ENCODE measurements around the gene DCBLD2.
"Not testable (repeated sequence)": the region's sequence is repeated elsewhere in the genome, so short reads cannot be mapped to it uniquely, and the experiment has no call there.

Gene DCBLD2

DNA sequence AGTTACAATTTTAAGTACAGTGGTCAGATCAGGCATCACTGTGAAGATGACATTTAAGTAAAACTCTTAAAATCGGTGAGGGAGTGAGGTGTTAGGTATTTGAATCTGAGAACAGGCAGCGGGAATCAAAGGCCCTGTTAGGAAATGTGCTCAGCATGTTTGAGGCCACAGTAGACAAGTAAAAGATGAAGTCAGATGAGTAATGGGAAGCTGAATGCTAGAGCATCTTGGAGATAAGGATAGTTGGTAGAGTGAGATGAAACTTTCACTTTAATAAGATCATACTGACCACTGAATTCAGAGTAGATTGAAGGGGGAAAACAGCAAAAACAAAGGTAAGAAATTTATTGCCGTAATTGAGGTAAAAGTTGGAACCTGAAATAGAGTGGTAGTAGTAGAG lies 61.6 kb downstream of the DCBLD2 start:
- no peak for DNase-seq (ENCODE audit: low read depth in 2 of 3, low spot score in 1 of 3)

DNA sequence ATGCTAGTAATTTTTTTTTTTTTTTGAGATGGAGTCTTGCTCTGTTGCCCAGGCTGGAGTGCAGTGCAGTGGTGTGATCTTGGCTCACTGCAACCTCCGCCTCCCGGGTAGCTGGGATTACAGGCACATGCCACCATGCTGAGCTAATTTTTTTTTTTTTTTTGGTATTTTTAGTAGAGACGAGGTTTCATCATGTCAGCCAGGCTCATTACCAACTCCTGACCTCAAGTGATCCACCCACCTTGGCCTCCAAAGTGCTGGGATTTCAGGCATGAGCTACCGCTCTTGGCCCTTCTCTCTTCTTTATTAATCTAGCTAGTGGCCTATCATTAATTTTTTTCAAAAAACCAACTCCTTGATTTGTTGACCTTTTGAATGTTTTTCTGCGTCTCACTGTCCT lies 70.4 kb downstream of the DCBLD2 start:
- not testable (repeated sequence) for DNase-seq (ENCODE audit: low read depth in 2 of 3, low spot score in 1 of 3)

DNA sequence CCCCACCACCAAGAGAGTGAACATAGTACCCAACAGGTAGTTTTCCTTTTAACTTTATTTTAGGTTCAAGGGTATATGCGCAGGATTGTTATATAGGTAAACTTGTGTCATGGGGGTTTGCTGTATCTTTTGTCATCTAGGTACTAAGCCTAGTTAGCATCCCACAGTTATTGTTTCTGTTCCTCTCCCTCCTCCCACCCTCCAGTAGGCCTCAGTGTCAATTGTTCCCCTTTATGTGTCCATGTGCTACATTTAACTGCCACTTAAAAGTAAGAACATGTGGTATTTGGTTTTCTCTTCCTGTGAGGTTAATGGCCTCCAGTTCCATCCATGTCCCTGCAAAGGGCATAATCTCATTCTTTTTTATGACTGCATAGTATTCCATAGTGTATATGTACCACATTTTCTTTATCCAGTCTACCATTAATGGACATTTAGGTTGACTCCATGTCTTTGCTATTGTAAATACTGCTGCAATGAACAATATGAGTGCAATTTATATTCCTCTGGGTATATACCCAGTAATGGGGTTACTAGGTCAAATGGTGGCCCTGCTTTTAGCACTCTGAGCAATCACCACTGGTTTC lies 72.2 kb downstream of the DCBLD2 start:
- DNase-seq (ENCODE audit: low read depth in 2 of 3, low spot score in 1 of 3), result no peak

DNA sequence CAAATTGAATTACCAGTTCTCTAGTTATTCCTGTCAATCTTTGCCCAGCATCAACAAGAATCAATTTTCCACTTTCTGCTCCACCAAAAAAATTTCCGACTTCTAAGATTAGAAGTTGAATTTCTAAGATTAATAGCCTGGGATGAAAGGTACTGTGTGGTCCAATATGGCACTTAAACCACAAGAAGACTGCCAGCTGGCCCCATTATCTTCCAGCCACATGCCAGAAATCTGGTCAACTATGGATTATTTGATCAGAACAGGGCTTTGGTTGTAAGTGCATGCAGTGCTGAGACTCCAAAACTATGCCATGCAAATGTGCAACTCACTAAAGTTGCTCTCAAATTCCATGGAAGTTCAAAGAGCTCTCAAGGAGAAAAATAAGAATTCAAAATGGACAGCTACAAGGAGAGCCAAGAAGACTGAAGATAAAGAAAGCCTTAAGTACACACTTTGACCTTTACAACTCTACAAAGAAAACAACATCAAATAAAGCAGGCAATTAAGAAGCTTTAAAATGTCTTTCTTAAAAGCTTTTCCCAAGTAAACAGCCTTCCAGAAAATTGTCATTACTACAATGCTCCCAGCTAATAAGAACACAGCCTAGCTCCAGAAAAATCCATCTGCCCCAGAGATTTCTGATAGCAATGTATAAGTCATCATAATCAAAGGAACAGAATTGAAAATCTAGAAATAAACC lies 74.1 kb downstream of the DCBLD2 start:
- no peak for DNase-seq (ENCODE audit: low read depth in 2 of 3, low spot score in 1 of 3)

DNA sequence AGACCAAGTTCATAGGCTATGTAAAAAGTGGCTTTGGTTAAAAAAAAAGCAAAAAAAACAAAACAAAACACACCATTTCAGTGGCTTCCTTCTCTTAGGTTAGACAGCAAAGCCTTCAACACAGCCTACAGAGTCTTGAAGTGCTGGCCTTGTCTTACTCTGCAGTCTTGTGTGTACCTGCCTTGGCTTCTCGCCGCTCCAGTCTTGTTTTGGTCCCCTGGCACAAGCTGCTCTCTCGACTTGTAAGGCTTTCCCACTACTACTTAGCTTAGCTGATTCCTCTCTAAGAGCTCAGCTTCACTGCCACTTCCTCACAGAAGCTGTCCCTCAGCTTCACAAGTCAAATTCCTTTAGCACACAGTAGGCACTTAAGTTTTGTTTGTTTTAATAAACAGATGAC lies 75.4 kb downstream of the DCBLD2 start:
- DNase-seq (ENCODE audit: low read depth in 2 of 3, low spot score in 1 of 3), result no peak

DNA sequence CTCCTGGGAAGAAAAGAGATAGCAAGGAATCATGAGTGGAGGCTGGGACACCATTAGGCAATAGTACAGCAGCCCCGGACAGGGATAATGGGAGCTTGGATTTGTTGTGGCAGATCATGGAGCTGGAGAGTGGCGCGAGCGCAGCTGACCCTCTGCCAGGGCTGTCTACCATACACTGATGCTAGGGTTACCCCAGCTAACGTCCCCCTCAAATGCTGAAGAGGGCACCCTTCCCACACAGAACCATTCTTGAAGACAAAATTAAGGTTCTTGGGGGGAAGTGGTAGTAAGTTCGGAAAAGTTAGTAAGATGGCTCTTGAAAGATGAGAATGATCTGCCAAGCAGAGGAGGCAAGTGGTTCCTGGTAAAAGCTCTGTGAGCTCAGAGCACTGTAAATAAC lies 77.2 kb downstream of the DCBLD2 start:
- DNase-seq (ENCODE audit: low read depth in 2 of 3, low spot score in 1 of 3), result no peak

DNA sequence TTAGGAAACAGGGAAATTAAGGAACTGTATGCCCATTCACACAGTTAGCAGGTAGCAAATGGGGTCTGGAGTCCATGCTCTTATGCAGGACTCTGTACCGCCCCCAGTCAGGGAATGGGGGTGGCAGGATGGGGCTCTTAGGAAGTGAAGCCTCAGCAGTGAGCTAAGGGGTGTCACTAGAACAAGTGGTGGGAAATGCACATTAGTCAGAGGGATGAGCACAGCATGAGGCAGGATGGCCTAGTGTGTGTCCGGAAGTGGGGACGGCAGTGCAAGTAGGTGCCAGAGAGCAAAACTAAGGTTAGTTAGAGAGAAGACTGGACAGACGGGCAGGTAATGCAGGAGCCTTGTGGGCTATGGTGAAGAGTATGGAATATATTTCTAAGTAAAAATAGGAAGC lies 77.7 kb downstream of the DCBLD2 start:
- no peak for DNase-seq (ENCODE audit: low read depth in 2 of 3, low spot score in 1 of 3)

DNA sequence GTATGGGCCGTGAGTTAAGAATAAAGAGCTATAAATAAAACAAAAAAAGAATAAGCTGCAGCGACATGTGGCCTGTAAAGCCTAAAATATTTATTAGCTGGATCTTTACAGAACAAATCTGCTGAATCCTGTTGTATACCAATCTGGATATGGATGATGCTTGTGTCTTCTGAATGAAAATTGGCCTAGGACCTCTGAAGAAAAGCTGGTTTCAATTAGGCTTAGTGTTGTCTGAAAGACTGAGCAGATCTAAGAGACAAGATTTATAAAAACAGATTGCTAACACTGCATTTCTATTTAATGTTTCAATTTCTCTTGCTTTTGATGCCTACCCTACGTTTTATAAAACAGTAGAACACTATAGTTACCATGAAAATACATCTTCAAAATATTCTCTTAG lies 80.4 kb downstream of the DCBLD2 start:
- no peak for DNase-seq (ENCODE audit: low read depth in 2 of 3, low spot score in 1 of 3)

DNA sequence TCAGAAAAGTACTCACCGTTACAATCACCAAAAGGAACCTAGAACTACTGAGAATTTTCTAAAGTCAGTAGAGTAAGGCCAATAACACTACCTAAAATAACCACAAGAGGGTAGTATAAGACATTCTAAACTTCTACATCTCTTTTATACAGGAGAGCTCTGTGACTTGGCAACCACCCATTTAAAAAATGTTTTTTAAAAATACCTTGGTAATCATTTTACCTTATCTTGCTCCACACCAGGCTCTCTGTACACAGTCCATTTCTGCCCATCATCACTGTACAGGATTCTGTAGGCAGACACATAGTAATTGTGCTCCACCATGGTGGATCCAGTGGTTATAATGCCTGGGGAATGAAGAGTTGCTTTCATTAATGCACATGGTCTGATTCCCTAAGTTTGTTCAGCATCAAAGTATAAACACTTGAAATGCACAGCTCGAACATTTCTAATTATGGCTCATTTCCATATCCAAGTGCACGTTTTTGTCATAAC lies 83.9 kb downstream of the DCBLD2 start:
- DNase-seq (ENCODE audit: low read depth in 2 of 3, low spot score in 1 of 3), result no peak

DNA sequence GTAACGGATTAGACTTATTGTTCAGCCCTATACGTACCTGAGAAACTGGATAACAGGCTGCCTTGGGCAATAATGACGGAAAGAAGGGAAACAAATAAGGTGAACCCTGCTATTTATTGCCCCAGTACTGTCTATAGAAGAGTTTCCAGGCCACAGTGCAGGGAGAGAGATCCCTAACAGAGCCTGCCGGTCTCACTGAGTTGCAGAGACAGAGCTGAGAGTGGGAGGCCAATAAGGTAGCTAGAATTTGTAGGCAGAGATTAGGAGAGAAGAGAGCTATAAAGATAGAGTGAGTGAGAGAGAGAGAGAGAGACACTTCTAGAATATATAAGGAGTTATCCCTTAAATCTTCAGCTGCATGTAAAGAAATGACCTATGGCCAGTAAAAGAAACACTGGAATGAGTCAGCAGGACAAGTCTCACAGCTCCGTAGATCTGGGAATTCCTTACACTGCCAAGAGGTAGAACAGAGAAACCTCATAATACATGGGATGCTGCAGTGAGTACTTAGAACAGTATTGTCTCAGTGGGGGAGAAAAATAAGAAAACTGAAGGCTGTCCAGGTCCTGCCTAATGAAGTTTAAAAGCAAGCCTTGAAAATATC lies 86.6 kb downstream of the DCBLD2 start:
- DNase-seq (ENCODE audit: low read depth in 2 of 3, low spot score in 1 of 3), result no peak

DNA sequence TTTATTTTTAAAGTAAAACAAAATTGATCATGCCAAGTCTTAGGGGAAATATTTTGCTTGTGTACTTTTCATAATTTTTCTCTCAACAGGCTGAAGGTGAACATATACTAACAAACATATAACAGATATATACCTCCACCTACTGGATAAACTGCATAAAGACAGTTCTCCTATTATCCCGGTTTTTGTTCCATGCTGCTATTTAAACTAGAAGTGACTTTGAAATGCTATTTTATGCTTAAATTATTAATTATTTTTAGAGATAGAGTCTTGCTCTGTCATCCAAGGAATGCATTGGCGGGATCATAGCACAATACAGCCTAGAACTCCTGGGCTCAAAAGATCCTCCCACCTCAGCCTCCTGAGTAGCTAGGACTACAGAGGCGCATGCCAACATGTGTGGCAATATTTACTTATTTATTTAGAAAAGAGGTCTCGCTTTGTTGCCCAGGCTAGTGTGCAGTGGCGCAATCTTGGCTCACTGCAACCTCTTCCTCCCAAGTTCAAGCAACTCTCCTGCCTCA lies 88.6 kb downstream of the DCBLD2 start:
- no peak for DNase-seq (ENCODE audit: low read depth in 2 of 3, low spot score in 1 of 3)

DNA sequence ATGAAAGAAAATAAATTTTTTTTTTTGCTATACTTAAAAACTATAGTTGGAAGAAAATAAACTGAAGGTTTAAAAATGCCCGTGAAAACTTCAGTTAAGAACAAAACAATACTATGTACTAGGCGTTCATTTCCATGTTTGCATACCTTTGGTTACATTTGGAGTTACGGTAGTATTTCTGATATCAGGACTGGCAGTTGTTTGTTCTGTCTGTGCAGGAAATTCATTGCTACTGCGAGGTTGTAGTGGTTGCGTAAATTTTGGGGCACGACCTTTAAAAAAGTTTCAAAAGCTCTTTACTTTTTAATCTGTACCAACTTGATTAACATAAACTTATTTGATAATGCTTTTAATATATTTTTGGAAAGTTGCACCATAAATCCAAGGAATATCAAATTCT lies 90.4 kb downstream of the DCBLD2 start:
- DNase-seq (ENCODE audit: low read depth in 2 of 3, low spot score in 1 of 3), result no peak

DNA sequence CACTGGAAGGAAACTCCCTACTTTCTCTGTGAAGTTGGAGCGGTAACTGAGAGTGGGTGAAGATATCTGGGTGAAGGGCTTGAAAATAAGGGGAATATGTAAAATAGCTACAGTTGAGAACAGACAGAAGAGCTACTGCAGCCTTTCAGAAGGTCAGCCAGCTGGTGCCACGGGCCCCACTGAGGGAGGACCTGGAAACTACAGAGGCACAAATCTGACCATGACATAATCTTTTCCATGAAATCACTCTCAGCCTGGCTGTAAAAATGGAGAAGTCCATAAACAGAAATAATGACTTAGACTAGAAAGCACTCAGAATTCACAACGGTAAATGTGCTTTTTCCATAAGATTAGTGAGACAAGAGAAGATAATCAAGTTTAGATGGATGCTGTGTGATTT lies 91.9 kb downstream of the DCBLD2 start:
- no peak for DNase-seq (ENCODE audit: low read depth in 2 of 3, low spot score in 1 of 3)

DNA sequence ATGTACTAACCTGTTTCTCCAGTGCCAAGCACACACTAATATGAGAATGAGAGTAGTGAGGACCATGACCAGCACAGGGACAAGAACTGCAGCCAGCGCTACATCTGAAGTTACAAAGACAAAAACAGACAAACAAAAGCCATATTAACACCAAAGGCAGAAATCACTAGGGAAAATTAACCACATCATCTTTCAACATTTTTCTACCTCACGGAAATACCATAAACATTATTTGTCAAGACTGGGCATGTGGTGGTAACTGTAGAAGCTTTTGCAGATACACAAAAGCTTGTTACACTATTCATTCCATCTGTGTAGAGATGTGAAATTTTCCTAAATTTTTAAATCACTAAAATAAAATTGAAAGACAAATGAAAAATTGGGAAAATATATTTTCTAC lies 93.4 kb downstream of the DCBLD2 start:
- no peak for DNase-seq (ENCODE audit: low read depth in 2 of 3, low spot score in 1 of 3)

DNA sequence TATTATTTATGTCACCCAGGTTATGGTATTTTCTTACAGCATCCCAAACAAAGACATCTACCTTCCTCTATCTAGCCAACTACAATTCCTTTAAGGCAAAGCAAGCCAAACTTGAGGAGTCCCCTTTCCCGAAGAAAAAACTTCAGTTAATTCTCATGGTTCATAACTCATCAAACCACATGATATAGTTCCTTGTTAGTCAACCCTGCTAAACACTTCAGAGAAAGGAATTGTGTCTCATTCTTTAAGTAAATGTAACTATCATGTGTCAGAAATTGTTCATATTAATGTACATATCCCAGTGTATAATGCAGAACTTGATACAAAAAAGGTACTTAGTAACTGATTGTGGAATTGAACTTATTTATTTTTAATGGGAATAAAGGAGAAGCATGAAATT lies 93.9 kb downstream of the DCBLD2 start:
- DNase-seq (ENCODE audit: low read depth in 2 of 3, low spot score in 1 of 3), result no peak

DNA sequence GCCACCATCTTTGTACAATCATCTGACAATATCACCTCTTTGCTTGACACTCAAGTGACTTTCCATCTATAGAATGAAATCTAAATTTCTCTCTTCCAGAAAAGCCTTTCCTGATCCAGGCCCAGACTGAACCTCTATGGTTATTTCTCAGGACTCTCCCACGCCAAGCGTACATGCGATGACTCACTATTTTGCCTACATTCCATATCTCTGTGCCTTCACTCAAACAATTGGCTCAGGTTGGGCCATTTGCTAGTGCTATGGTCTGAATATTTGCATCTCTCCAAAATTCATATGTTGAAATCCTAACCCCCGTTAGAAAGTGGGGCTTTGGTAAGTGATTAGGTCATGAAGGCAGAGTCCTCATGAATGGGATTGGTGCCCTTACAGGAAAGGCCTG lies 94.5 kb downstream of the DCBLD2 start:
- DNase-seq (ENCODE audit: low read depth in 2 of 3, low spot score in 1 of 3), result no peak

DNA sequence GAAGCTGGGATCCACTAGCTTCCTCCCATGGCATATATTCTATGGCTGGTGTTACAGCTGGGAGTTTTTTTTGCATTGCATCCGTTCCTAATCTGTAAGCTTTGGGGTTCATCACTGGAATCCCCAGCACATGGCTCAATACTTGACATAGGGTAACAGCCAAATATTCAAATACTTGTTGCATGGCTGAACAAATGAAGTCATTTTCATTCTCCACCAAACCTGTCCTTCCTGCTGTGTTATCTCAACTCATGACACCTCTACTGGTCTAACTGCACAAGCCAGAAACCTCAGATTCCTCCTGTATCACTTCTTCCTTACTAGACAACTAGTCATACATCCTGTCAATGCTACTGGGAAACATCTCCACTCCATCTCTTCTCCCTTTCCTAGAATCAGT lies 95.0 kb downstream of the DCBLD2 start:
- DNase-seq (ENCODE audit: low read depth in 2 of 3, low spot score in 1 of 3), result no peak

DNA sequence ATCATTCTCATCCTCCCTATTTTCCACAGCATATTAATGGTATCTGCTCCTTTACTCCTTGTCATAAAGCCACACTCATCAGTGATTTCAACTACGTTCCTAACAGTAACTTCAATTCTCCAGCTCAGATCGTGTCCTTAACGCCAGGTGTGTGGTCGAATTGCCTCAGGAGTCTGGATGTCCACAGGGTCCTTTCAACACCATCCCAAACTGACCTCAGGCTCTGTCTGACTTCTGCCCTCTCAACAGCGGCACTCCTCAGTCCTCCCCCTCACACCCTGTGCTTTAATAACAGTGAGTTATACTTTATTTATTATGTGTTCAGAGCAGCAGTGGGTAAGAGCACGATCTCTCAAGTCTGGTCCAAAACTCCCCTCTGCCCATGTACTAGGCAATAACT lies 95.9 kb downstream of the DCBLD2 start:
- no peak for DNase-seq (ENCODE audit: low read depth in 2 of 3, low spot score in 1 of 3)

DNA sequence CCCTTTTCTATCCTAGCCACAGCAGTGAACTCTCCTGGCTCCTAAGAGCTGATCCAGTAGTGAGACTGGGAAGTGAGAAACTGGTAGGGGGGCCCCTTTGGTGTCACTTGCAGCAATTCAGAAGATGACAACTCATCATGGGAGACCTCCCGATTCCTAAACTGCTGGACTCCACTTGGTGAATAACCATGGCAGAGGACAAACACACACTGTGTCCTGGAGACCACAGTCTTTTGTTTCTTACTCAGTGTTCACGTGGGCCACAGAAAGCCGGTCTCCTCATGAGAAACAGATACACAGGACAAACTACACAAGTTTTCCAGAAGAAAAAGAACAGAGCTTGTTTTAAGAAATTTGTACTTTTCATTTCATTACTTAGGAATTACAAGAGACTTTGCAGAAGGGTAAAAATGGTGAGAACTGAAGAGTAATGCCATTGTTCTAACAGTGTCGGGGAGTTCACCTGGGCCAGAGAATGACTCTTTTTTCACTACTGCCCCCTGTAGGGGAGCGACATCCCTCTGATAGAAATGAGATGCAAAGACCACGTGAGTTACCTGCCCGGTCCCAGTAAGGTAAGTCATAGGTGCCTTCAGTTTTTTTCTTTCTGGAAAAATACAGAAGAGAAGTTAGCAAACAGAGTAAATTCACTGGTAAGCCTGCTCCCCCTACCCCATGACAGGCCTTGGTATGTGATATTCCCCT lies 100.3 kb downstream of the DCBLD2 start:
- no peak for DNase-seq (ENCODE audit: low read depth in 2 of 3, low spot score in 1 of 3)

DNA sequence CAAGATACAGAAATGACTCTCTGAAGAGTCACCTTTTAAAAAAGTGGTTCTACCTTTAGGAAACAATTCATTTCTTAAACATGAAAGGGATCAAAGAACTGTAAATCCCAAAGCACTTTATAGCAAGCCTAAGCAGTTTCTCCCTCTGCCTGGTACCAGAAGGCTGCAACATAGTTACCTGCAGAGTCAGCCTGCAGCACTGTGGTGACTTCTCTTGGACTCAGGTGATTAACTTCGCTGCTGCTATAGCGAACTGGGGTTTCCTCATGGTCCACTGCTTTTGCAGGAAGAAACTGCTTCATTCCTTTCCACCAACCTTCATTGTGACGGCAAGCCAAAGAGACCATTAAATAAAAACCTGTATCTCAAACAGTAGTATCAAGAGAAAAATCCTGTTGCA lies 101.1 kb downstream of the DCBLD2 start:
- DNase-seq (ENCODE audit: low read depth in 2 of 3, low spot score in 1 of 3), result no peak

DNA sequence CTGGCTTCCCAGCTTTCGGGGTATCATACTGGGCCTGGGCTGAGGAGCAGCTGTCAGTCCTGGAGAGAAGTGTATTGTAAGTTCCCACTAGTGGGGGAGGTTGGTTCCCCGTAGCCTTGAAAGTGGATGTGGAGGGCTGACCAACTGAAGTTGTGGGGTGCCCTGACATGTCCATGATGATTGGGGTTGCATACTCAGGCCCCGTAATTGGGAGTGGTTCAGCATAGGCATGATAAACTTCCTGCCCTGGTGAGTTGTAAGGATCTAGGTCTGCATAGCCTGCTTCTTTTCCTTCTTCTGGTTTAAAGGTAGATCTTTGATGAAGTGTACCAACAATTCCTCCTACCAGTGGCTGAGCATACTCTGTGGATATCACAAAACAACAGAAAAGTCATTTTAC lies 102.0 kb downstream of the DCBLD2 start:
- DNase-seq (ENCODE audit: low read depth in 2 of 3, low spot score in 1 of 3), result no peak

DNA sequence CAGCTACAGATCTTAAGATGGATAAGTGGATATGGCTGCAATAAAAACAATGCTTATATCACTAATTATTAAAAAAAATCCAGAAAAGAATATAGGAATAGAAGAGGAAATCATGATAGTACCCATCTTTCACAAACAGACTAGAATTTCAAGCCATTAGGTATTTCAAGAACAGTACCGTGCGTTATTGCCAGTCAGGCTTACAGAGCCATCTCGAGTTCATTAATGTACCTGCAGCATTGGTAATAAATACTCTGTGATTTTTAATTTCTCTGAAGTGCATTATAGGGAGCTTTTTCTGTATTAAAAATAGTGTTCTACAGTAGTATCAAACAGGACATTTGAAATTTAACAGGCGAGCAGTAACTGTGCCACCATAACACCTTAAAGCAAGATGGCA lies 102.7 kb downstream of the DCBLD2 start:
- no peak for DNase-seq (ENCODE audit: low read depth in 2 of 3, low spot score in 1 of 3)
